H9 (cell line): ENCODE results near the gene RITA1. TPM values are rescaled to one million over a fixed set of nuclear protein-coding genes. Genes with fewer than 3 reads are reported as not detected.

Source experiments
- DNase-seq: peaks from one replicate; pipeline ENCODE4 v3.0.0-alpha.2; 2017
- H2AFZ ChIP-seq: one replicate; pipeline ENCODE4 v1.6.1; 2013; ENCODE audit warnings: mild to moderate bottlenecking, low read length, control low read depth, moderate library complexity
- H2AK5ac ChIP-seq: 2 replicates; pipeline ENCODE4 v1.6.1; 2013; ENCODE audit warnings: low read length, control low read depth, mixed read lengths; ENCODE audit not compliant: insufficient read length
- H2BK120ac ChIP-seq: one replicate; pipeline ENCODE4 v1.6.1; 2013; ENCODE audit warnings: low read depth, mild to moderate bottlenecking, low read length, control low read depth, inconsistent platforms; ENCODE audit not compliant: poor library complexity, severe bottlenecking
- H2BK12ac ChIP-seq: 2 replicates; pipeline ENCODE4 v1.6.1; 2013; ENCODE audit warnings: low read length, control low read depth, mixed read lengths, low read depth; ENCODE audit not compliant: insufficient read length
- H2BK15ac ChIP-seq: 2 replicates; pipeline ENCODE4 v1.6.1; 2013; ENCODE audit warnings: low read depth, low read length, control low read depth
- H2BK20ac ChIP-seq: one replicate; pipeline ENCODE4 v1.6.1; 2013; ENCODE audit warnings: low read depth, mild to moderate bottlenecking, low read length, control low read depth, inconsistent platforms; ENCODE audit not compliant: poor library complexity, severe bottlenecking
- H2BK5ac ChIP-seq: 2 replicates; pipeline ENCODE4 v1.6.1; 2013; ENCODE audit warnings: low read length, control low read depth, mixed read lengths; ENCODE audit not compliant: insufficient read length
- H3K14ac ChIP-seq: 2 replicates; pipeline ENCODE4 v1.6.1; 2013; ENCODE audit warnings: low read length, control low read depth; ENCODE audit not compliant: insufficient read depth
- H3K18ac ChIP-seq: 2 replicates; pipeline ENCODE4 v1.6.1; 2013; ENCODE audit warnings: low read depth, mild to moderate bottlenecking, mixed read lengths, low read length, control low read depth; ENCODE audit not compliant: insufficient read length
- H3K23ac ChIP-seq: 2 replicates; pipeline ENCODE4 v1.6.1; 2013; ENCODE audit warnings: low read length, control low read depth, mixed read lengths, low read depth; ENCODE audit not compliant: insufficient read length
- H3K23me2 ChIP-seq: 2 replicates; pipeline ENCODE4 v1.6.1; 2013; ENCODE audit warnings: low read depth, mild to moderate bottlenecking, mixed read lengths, low read length, control low read depth; ENCODE audit not compliant: insufficient read length, poor library complexity, severe bottlenecking
- H3K27ac ChIP-seq: 2 replicates; pipeline ENCODE4 v1.5.1; 2013; ENCODE audit warnings: low read length, control low read depth, mixed read lengths, low read depth; ENCODE audit not compliant: insufficient read length
- H3K27me3 ChIP-seq: 2 replicates; pipeline ENCODE4 v1.6.1; 2013; ENCODE audit warnings: low read length, control low read depth, inconsistent platforms; ENCODE audit not compliant: insufficient read depth
- H3K4ac ChIP-seq: 2 replicates; pipeline ENCODE4 v1.6.1; 2013; ENCODE audit warnings: low read depth, mild to moderate bottlenecking, control low read depth, inconsistent platforms, low read length, moderate library complexity
- H3K4me1 ChIP-seq: 2 replicates; pipeline ENCODE4 v1.6.1; 2013; ENCODE audit warnings: low read length, control low read depth, inconsistent platforms; ENCODE audit not compliant: insufficient read depth
- H3K4me2 ChIP-seq: 2 replicates; pipeline ENCODE4 v1.6.1; 2013; ENCODE audit warnings: low read length, control low read depth, mixed read lengths; ENCODE audit not compliant: insufficient read length, insufficient read depth
- H3K56ac ChIP-seq: 2 replicates; pipeline ENCODE4 v1.6.1; 2013; ENCODE audit warnings: low read depth, mild to moderate bottlenecking, mixed read lengths, low read length, control low read depth; ENCODE audit not compliant: insufficient read length
- H3K79me1 ChIP-seq: 2 replicates; pipeline ENCODE4 v1.6.1; 2013; ENCODE audit warnings: low read depth, mild to moderate bottlenecking, moderate library complexity, low read length, control low read depth, inconsistent platforms; ENCODE audit not compliant: insufficient read depth, poor library complexity, severe bottlenecking
- H3K79me2 ChIP-seq: 2 replicates; pipeline ENCODE4 v1.6.1; 2013; ENCODE audit warnings: low read length, control low read depth, inconsistent platforms; ENCODE audit not compliant: insufficient read depth
- H3K9ac ChIP-seq: 2 replicates; pipeline ENCODE4 v1.6.1; 2013; ENCODE audit warnings: low read length, control low read depth, mixed read lengths; ENCODE audit not compliant: insufficient read length; ENCODE audit errors: extremely low read depth
- H3K9me3 ChIP-seq: one replicate; pipeline ENCODE4 v1.6.1; 2013; ENCODE audit warnings: low read depth, low read length, inconsistent platforms; ENCODE audit not compliant: control insufficient read depth
- H3T11ph ChIP-seq: one replicate; pipeline ENCODE4 v1.6.1; 2013; ENCODE audit warnings: mild to moderate bottlenecking, low read length, control low read depth, inconsistent platforms
- H4K20me1 ChIP-seq: one replicate; pipeline ENCODE4 v1.6.1; 2013; ENCODE audit not compliant: control insufficient read depth, insufficient read length, insufficient read depth
- H4K5ac ChIP-seq: 2 replicates; pipeline ENCODE4 v1.6.1; 2013; ENCODE audit warnings: low read depth, mild to moderate bottlenecking, mixed read lengths, low read length, control low read depth; ENCODE audit not compliant: insufficient read length
- H4K8ac ChIP-seq: replicated peaks from 2 replicates; pipeline ENCODE4 v1.6.1; 2013; ENCODE audit warnings: low read length, control low read depth, mixed read lengths, low read depth; ENCODE audit not compliant: insufficient read length
- H4K91ac ChIP-seq: 2 replicates; pipeline ENCODE4 v1.6.1; 2013; ENCODE audit warnings: low read depth, mild to moderate bottlenecking, moderate library complexity, mixed read lengths, low read length, control low read depth; ENCODE audit not compliant: insufficient read length
- H3K27ac Mint-ChIP-seq, 3 experiments: 2 replicates in 2 of 3; 3 replicates in 1 of 3; pipeline ENCODE4 v1.8.0; 2020 to 2021; ENCODE audit warnings: mixed read lengths in 3 of 3, mild to moderate bottlenecking in 1 of 3, moderate library complexity in 1 of 3
- H3K27me3 Mint-ChIP-seq: 2 replicates; pipeline ENCODE4 v1.8.0; 2021; ENCODE audit warnings: low read depth, mild to moderate bottlenecking, moderate library complexity, mixed read lengths
- H3K36me3 Mint-ChIP-seq, 3 experiments: 2 replicates in 2 of 3; 3 replicates in 1 of 3; pipeline ENCODE4 v1.8.0; 2020 to 2021; ENCODE audit warnings: low read depth in 3 of 3, mixed read lengths in 3 of 3; ENCODE audit not compliant: insufficient read depth in 1 of 3
- H3K4me1 Mint-ChIP-seq, 2 experiments: 2 replicates each; pipeline ENCODE4 v1.8.0; 2020; ENCODE audit warnings: mixed read lengths in 2 of 2
- H3K4me3 Mint-ChIP-seq, 2 experiments: 2 replicates in 1 of 2; 3 replicates in 1 of 2; pipeline ENCODE4 v1.8.0; 2020 to 2021; ENCODE audit warnings: mild to moderate bottlenecking in 2 of 2, mixed read lengths in 2 of 2, moderate library complexity in 1 of 2
- H3K9me3 Mint-ChIP-seq, 2 experiments: 2 replicates in 1 of 2; 3 replicates in 1 of 2; pipeline ENCODE4 v1.8.0; 2020; ENCODE audit warnings: mild to moderate bottlenecking in 2 of 2, mixed read lengths in 2 of 2, moderate library complexity in 1 of 2
- WGBS: extraction: QIAGEN DNeasy Blood & Tissue Kit; methylation state at CpG from one replicate; pipeline ENCODE4 v1.1.7; 2013; ENCODE audit warnings: missing lambda C conversion rate, low lambda C conversion rate, mixed read lengths; ENCODE audit not compliant: insufficient read length; ENCODE audit errors: extremely low coverage; 5-methylcytosine and 5-hydroxymethylcytosine counted together
- total RNA-seq: library from RNA; stranded (reverse); gene quantifications from 2 replicates; pipeline ENCODE4 v1.2.1, GENCODE V29; 2021
- TF ChIP-seq, protein P1 (sequence below): fragments of 200-600 bp; sonication (generic); conservative IDR thresholded peaks from 3 replicates; pipeline ENCODE4 v1.8.0; 2021; ENCODE audit warnings: antibody characterized with exemption, mild to moderate bottlenecking

Gene RITA1
- total RNA-seq, 1 experiment from 2014 or later: 26.1 TPM

DNA sequence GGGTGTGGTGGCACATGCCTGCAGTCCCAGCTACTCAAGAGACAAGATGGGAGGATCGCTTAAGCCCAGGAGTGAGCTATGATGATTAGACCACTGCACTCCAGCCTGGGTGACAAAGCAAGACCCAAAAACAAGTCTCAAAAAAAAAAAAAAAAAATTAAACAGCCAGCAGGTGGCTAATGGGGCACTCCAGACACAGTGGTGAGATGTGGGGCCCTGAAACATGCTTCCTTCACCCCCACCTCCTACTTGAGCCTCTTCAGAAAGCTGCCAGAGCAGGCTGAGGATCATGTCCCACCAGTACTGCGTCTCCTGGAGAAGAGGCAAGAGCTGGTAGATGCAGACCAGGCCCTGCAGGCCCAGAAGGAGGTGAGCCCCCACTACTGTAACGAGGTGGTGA lies 33.9 kb upstream of the RITA1 start:
- no CpG with 5 or more reads among the region's 3 CpGs for WGBS
- Histone ChIP-seq H3K79me2 (no peaks in the 10 kb centered on the region), H2BK12ac (no peak overlapping the region), H4K5ac (no peak overlapping the region), H3K4me2 (no peak overlapping the region), H3K23ac (no peak overlapping the region), H3K27me3 (peaks cover 14% of the 10 kb centered on the region; the same call in 1 of the 2 replicates), H3K27ac (no peak overlapping the region), H4K20me1 (no peaks in the 10 kb centered on the region), H4K91ac (no peak overlapping the region), H2BK5ac (no peak overlapping the region), H3K18ac (no peak overlapping the region), H2AK5ac (no peak overlapping the region), H2BK15ac (no peak overlapping the region), H3K23me2 (peaks cover 11% of the 10 kb centered on the region), H3K9me3 (no peaks in the 10 kb centered on the region), H3K79me1 (no peaks in the 10 kb centered on the region), H4K8ac (no peak overlapping the region), H2BK20ac (no peak overlapping the region), H3K14ac (no peak overlapping the region), H3T11ph (no peak overlapping the region), H3K56ac (no peak overlapping the region), H3K4ac (no peak overlapping the region), H3K4me1 (peaks cover 3% of the 10 kb centered on the region; the same call in 1 of the 2 replicates), H2BK120ac (no peak overlapping the region), H2AFZ (no peak overlapping the region), H3K9ac (no peak overlapping the region)
- Mint-ChIP-seq H3K36me3 (peaks cover 0 to 3% (median 0%) of the 10 kb centered on the region in 3 experiments; a peak in 5 of 7 replicates), H3K4me3 (no peak overlapping the region; a peak in 1 of 5 replicates), H3K27me3 (peaks cover 71% of the 10 kb centered on the region), H3K4me1 (peaks cover 15 to 26% of the 10 kb centered on the region in 2 experiments), H3K9me3 (peaks cover 6% of the 10 kb centered on the region in 2 experiments; a peak in 4 of 5 replicates), H3K27ac (no peak overlapping the region)
- no peak for DNase-seq
- TF ChIP-seq, protein P1, sequence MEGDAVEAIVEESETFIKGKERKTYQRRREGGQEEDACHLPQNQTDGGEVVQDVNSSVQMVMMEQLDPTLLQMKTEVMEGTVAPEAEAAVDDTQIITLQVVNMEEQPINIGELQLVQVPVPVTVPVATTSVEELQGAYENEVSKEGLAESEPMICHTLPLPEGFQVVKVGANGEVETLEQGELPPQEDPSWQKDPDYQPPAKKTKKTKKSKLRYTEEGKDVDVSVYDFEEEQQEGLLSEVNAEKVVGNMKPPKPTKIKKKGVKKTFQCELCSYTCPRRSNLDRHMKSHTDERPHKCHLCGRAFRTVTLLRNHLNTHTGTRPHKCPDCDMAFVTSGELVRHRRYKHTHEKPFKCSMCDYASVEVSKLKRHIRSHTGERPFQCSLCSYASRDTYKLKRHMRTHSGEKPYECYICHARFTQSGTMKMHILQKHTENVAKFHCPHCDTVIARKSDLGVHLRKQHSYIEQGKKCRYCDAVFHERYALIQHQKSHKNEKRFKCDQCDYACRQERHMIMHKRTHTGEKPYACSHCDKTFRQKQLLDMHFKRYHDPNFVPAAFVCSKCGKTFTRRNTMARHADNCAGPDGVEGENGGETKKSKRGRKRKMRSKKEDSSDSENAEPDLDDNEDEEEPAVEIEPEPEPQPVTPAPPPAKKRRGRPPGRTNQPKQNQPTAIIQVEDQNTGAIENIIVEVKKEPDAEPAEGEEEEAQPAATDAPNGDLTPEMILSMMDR: no peak
